HEK293T (cell line): ENCODE data around the gene ANK3.

Source experiments
- CTCF ChIA-PET: fragments of 350-600 bp; formaldehyde crosslinking; extraction: SDS; loops from one replicate; lab custom pipeline; 2021; ENCODE audit warnings: antibody characterized with exemption, inconsistent platforms; lab: Yijun Ruan, JAX
- POLR2A ChIA-PET: fragments of 350-600 bp; formaldehyde crosslinking; extraction: SDS; loops from one replicate; lab custom pipeline; 2020; ENCODE audit warnings: antibody characterized with exemption, inconsistent platforms; lab: Yijun Ruan, JAX
- DNase-seq: peaks from one replicate; pipeline ENCODE4 v3.0.0; 2012; ENCODE audit warnings: mixed read lengths; ENCODE audit errors: extremely low spot score
- ARNT ChIP-seq: fragments of 450-650 bp; IDR thresholded peaks from 2 replicates; pipeline ENCODE4 v1.6.1; 2017; ENCODE audit warnings: mild to moderate bottlenecking
- BHLHE40 ChIP-seq: fragments of 450-650 bp; IDR thresholded peaks from 2 replicates; pipeline ENCODE4 v1.6.1; 2016; ENCODE audit warnings: mild to moderate bottlenecking, moderate library complexity, borderline replicate concordance
- CTBP1 ChIP-seq: fragments of 450-650 bp; IDR thresholded peaks from 2 replicates; pipeline ENCODE4 v1.6.1; 2016; ENCODE audit warnings: borderline replicate concordance
- ELF4 ChIP-seq: fragments of 450-650 bp; IDR thresholded peaks from 2 replicates; pipeline ENCODE4 v1.6.1; 2017; ENCODE audit warnings: antibody characterized with exemption
- FOXA1 ChIP-seq: fragments of 450-650 bp; IDR thresholded peaks from 2 replicates; pipeline ENCODE4 v1.6.1; 2016; ENCODE audit warnings: mild to moderate bottlenecking
- FOXK2 ChIP-seq: fragments of 450-650 bp; IDR thresholded peaks from 2 replicates; pipeline ENCODE4 v1.6.1; 2016; ENCODE audit warnings: mild to moderate bottlenecking
- FOXM1 ChIP-seq: fragments of 450-650 bp; IDR thresholded peaks from 2 replicates; pipeline ENCODE4 v1.6.1; 2017; ENCODE audit warnings: mild to moderate bottlenecking, borderline replicate concordance
- HDGF ChIP-seq: fragments of 450-650 bp; IDR thresholded peaks from 2 replicates; pipeline ENCODE4 v1.6.1; 2017; ENCODE audit warnings: antibody characterized with exemption, borderline replicate concordance
- L3MBTL2 ChIP-seq: fragments of 450-650 bp; conservative IDR thresholded peaks from 2 replicates; pipeline ENCODE4 v1.6.1; 2016; ENCODE audit warnings: mild to moderate bottlenecking
- LEF1 ChIP-seq: fragments of 450-650 bp; IDR thresholded peaks from 2 replicates; pipeline ENCODE4 v1.6.1; 2017; ENCODE audit warnings: mild to moderate bottlenecking, borderline replicate concordance
- NFRKB ChIP-seq: fragments of 450-650 bp; IDR thresholded peaks from 2 replicates; pipeline ENCODE4 v1.6.1; 2016; ENCODE audit warnings: mild to moderate bottlenecking, moderate library complexity
- PKNOX1 ChIP-seq: fragments of 450-650 bp; IDR thresholded peaks from 2 replicates; pipeline ENCODE4 v1.6.1; 2016
- SP1 ChIP-seq: fragments of 450-650 bp; IDR thresholded peaks from 2 replicates; pipeline ENCODE4 v1.6.1; 2017
- SUZ12 ChIP-seq: fragments of 450-650 bp; IDR thresholded peaks from 2 replicates; pipeline ENCODE4 v1.6.1; 2016; ENCODE audit warnings: mild to moderate bottlenecking
- TARDBP ChIP-seq: fragments of 450-650 bp; IDR thresholded peaks from 2 replicates; pipeline ENCODE4 v1.6.1; 2016
- ZNF384 ChIP-seq: fragments of 450-650 bp; IDR thresholded peaks from 2 replicates; pipeline ENCODE4 v1.6.1; 2016

ANK3 gene

GRCh38 chr10:60125895-60126294, 263.8 kb downstream of the ANK3 start:
- no peak for TF ChIP-seq FOXK2
- no peak for TF ChIP-seq HDGF
- TF ChIP-seq ZNF384, result no peak
- CTCF ChIA-PET, result no interaction called here
- DNase-seq, result no peak
- POLR2A ChIA-PET, result no interaction called here

GRCh38 chr10:60124536-60124935, 265.1 kb downstream of the ANK3 start:
- ChIA-PET CTCF (no interaction called here), POLR2A (no interaction called here)
- DNase-seq, result no peak
- TF ChIP-seq FOXK2, result no peak
- TF ChIP-seq ZNF384, result no peak
- no peak for TF ChIP-seq HDGF
- no peak for TF ChIP-seq SP1
- no peak for TF ChIP-seq CTBP1
- no peak for TF ChIP-seq SUZ12
- no peak for TF ChIP-seq NFRKB
- TF ChIP-seq TARDBP, result no peak
- TF ChIP-seq BHLHE40, result no peak

- POLR2A ChIA-PET, result no interaction called here
- no peak for DNase-seq
- TF ChIP-seq HDGF, result no peak
- CTCF ChIA-PET, result no interaction called here
These were observed 266.0 kb downstream of the ANK3 start for GRCh38 chr10:60123668-60124067.

- TF ChIP-seq FOXM1 (no peak), ARNT (no peak), ZNF384 (no peak), L3MBTL2 (no peak), PKNOX1 (no peak), CTBP1 (no peak), SUZ12 (no peak), ELF4 (no peak)
- no peak for DNase-seq
- POLR2A ChIA-PET, result no interaction called here
- CTCF ChIA-PET, result no interaction called here
These were observed 266.5 kb downstream of the ANK3 start for GRCh38 chr10:60123172-60123571.

GRCh38 chr10:60122190-60122589, 267.5 kb downstream of the ANK3 start:
- DNase-seq, result no peak
- POLR2A ChIA-PET, result no interaction called here
- TF ChIP-seq LEF1, result no peak
- TF ChIP-seq L3MBTL2, result no peak
- TF ChIP-seq SUZ12, result no peak
- TF ChIP-seq PKNOX1, result no peak
- TF ChIP-seq SP1, result no peak
- no peak for TF ChIP-seq HDGF
- TF ChIP-seq ZNF384, result no peak
- TF ChIP-seq ELF4, result no peak
- TF ChIP-seq BHLHE40, result no peak
- no peak for TF ChIP-seq CTBP1
- TF ChIP-seq ARNT, result no peak
- no peak for TF ChIP-seq FOXM1
- no peak for TF ChIP-seq TARDBP
- no peak for TF ChIP-seq FOXA1
- TF ChIP-seq NFRKB, result no peak
- TF ChIP-seq FOXK2, result no peak
- CTCF ChIA-PET, result no interaction called here

- DNase-seq, result peak; percentile 50
- CTCF ChIA-PET, result interaction anchor here (0.6 to 4.3 kb wide), 8 partner anchors 18 to 186 kb away, joined by 3 to 27 read pairs (median 4); no protein-coding TSS in a partner anchor
- TF ChIP-seq LEF1, result no peak
- TF ChIP-seq ELF4, result no peak
- no peak for TF ChIP-seq NFRKB
- no peak for TF ChIP-seq ARNT
- TF ChIP-seq FOXA1, result no peak
- TF ChIP-seq HDGF, result no peak
- no peak for TF ChIP-seq SP1
- POLR2A ChIA-PET, result no interaction called here
These were observed 274.7 kb downstream of the ANK3 start for GRCh38 chr10:60114765-60115586.

- POLR2A ChIA-PET, result no interaction called here
These were observed 278.9 kb downstream of the ANK3 start for GRCh38 chr10:60110739-60111138.

More at GRCh38 chr10:60110739-60111138, 278.9 kb downstream of the ANK3 start:
- no peak for DNase-seq
- TF ChIP-seq SP1 (no peak), BHLHE40 (no peak), FOXK2 (no peak), HDGF (no peak), PKNOX1 (no peak), TARDBP (no peak), ARNT (no peak), NFRKB (no peak), FOXA1 (no peak), L3MBTL2 (no peak)
- CTCF ChIA-PET, result no interaction called here
